Loucy (cell line): ENCODE data around the gene CCDC12.

Experiments used
- H2AFZ ChIP-seq: fragments of 200-600 bp; sonication (generic); 2 replicates; pipeline ENCODE4 v1.6.0; 2016; ENCODE audit warnings: antibody characterized with exemption, mild to moderate bottlenecking, low read length, moderate library complexity
- H3F3A ChIP-seq: fragments of 200-600 bp; 2 replicates; pipeline ENCODE4 v1.6.0; 2016; ENCODE audit warnings: antibody characterized with exemption, low read depth, mild to moderate bottlenecking
- H3K27me3 ChIP-seq: fragments of 200-600 bp; sonication (generic); 2 replicates; pipeline ENCODE4 v1.6.1; 2014; ENCODE audit warnings: low read length, mild to moderate bottlenecking; ENCODE audit not compliant: insufficient read depth, poor library complexity, severe bottlenecking
- H3K36me3 ChIP-seq: fragments of 200-600 bp; sonication (generic); 2 replicates; pipeline ENCODE4 v1.6.1; 2016; ENCODE audit warnings: low read length; ENCODE audit not compliant: insufficient read depth
- H3K4me1 ChIP-seq: fragments of 200-600 bp; sonication (generic); 2 replicates; pipeline ENCODE4 v1.5.1; 2014; ENCODE audit warnings: low read length, mild to moderate bottlenecking; ENCODE audit not compliant: insufficient read depth, poor library complexity, severe bottlenecking
- H3K4me2 ChIP-seq: fragments of 200-600 bp; sonication (generic); 2 replicates; pipeline ENCODE4 v1.6.0; 2014; ENCODE audit warnings: antibody characterized with exemption, low read length, low read depth, mild to moderate bottlenecking; ENCODE audit not compliant: poor library complexity, severe bottlenecking
- H3K4me3 ChIP-seq: fragments of 200-600 bp; sonication (generic); 2 replicates; pipeline ENCODE4 v1.5.1; 2014; ENCODE audit warnings: low read length, mild to moderate bottlenecking, mixed read lengths; ENCODE audit not compliant: poor library complexity, severe bottlenecking
- H3K79me2 ChIP-seq: fragments of 200-600 bp; sonication (generic); 2 replicates; pipeline ENCODE4 v1.6.1; 2014; ENCODE audit warnings: low read length; ENCODE audit not compliant: insufficient read depth
- H3K9ac ChIP-seq: fragments of 200-600 bp; sonication (generic); 2 replicates; pipeline ENCODE4 v1.6.0; 2014; ENCODE audit warnings: mild to moderate bottlenecking, low read depth, low read length, moderate library complexity; ENCODE audit not compliant: poor library complexity, severe bottlenecking
- H3K9me2 ChIP-seq: fragments of 200-600 bp; sonication (generic); replicated peaks from 2 replicates; pipeline ENCODE4 v1.6.1; 2016; ENCODE audit warnings: low read depth, low read length, mixed read lengths
- H3K9me3 ChIP-seq: fragments of 200-600 bp; sonication (generic); 2 replicates; pipeline ENCODE4 v1.6.1; 2014; ENCODE audit warnings: mild to moderate bottlenecking, antibody characterized with exemption, low read length, low read depth; ENCODE audit not compliant: insufficient read depth
- H4K20me1 ChIP-seq: fragments of 200-600 bp; sonication (generic); 2 replicates; pipeline ENCODE4 v1.6.0; 2014; ENCODE audit warnings: antibody characterized with exemption, low read length, mild to moderate bottlenecking; ENCODE audit not compliant: insufficient read depth, poor library complexity, severe bottlenecking
- CTCF ChIP-seq: fragments of 200-600 bp; sonication (generic); conservative IDR thresholded peaks from 2 replicates; pipeline ENCODE4 v1.5.1; 2014; ENCODE audit warnings: mild to moderate bottlenecking, antibody characterized with exemption, low read length
- EZH2phosphoT487 ChIP-seq: fragments of 200-600 bp; IDR thresholded peaks from 2 replicates; pipeline ENCODE4 v1.6.1; 2018; ENCODE audit warnings: antibody characterized with exemption, mild to moderate bottlenecking, moderate library complexity, borderline replicate concordance

CCDC12 gene

DNA sequence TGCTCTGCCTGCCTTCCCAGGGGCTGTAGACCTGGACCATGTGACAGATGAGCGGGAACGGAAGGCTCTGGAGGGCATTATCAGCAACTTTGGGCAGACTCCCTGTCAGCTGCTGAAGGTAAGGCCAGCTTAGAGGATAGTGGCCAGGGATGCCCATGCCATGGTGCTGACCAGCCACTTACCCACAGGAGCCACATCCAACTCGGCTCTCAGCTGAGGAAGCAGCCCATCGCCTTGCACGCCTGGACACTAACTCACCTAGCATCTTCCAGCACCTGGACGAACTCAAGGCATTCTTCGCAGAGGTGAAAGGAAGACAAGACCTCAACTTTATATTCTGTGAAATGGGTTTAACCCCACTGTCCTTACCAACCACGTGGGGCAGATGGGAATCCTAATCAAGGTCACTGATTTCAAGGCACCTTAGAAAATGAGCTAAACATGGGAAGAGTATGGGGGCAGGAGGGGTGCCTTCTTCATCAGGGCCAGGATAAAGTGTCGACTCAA, 29.7 kb upstream of the CCDC12 start:
- no peak overlapping the region for H2AFZ ChIP-seq
- no peaks in the 10 kb centered on the region for H3K9me3 ChIP-seq
- no peaks in the 10 kb centered on the region for H3K4me1 ChIP-seq
- H3K9me2 ChIP-seq = no peaks in the 10 kb centered on the region
- H3K4me2 ChIP-seq = no peak overlapping the region
- H3K79me2 ChIP-seq = no peaks in the 10 kb centered on the region
- H3F3A ChIP-seq = no peaks in the 10 kb centered on the region
- H4K20me1 ChIP-seq = no peaks in the 10 kb centered on the region
- no peak for TF ChIP-seq EZH2phosphoT487
- no peak for TF ChIP-seq CTCF
- no peaks in the 10 kb centered on the region for H3K27me3 ChIP-seq
- H3K4me3 ChIP-seq = no peak overlapping the region
- no peak overlapping the region for H3K9ac ChIP-seq
- peaks cover 76% of the 10 kb centered on the region; the same call in 1 of the 2 replicates for H3K36me3 ChIP-seq

- Histone ChIP-seq H3K9me2 (no peaks in the 10 kb centered on the region), H3K79me2 (no peaks in the 10 kb centered on the region), H3K4me3 (no peak overlapping the region), H3K36me3 (peaks cover 82% of the 10 kb centered on the region; the same call in 1 of the 2 replicates), H3K27me3 (no peaks in the 10 kb centered on the region), H3K4me1 (no peaks in the 10 kb centered on the region), H3K9me3 (no peaks in the 10 kb centered on the region), H3K4me2 (no peak overlapping the region), H2AFZ (no peak overlapping the region), H3F3A (no peaks in the 10 kb centered on the region), H4K20me1 (no peaks in the 10 kb centered on the region), H3K9ac (no peak overlapping the region)
- no peak for TF ChIP-seq EZH2phosphoT487
- TF ChIP-seq CTCF = no peak
Observed at GRCh38 chr3:47005212-47006144, 28.9 kb upstream of the CCDC12 start.

DNA sequence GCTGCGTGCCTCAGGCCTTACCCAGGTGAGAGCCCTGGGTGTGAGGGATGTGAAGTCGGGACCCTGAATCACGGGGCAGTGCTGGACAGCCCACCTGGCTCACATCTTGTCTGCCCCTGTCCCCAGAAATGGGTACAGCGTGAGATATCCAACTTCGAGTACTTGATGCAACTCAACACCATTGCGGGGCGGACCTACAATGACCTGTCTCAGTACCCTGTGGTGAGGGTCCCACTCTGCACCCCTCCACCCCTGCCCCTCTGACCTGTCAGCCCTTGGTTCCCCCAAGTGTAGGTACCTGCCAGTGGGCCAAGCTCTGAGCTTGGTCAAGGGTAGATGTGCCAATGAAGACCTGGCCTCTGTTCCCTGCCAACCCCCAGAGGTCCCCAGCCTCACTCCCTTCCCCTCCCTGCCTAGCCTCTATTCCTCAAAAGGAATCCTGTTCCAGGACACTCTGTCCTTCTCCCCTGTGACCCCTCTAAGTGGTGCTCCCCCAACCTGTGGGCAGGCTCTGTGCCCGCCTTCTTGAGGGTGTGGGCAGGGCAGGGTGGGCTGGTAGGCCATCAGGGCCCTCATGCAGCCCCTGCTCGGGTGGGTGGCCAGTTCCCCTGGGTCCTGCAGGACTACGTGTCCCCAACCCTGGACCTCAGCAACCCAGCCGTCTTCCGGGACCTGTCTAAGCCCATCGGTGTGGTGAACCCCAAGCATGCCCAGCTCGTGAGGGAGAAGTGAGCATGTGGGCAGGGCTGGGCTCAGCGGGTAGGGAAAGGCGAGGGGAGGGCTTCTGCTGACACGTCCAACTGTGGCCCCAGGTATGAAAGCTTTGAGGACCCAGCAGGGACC, 28.0 kb upstream of the CCDC12 start:
- Histone ChIP-seq H3K4me3 (no peak overlapping the region), H3K9me2 (no peaks in the 10 kb centered on the region), H3K27me3 (no peaks in the 10 kb centered on the region), H3K9ac (no peak overlapping the region), H3K36me3 (peaks cover 85% of the 10 kb centered on the region; the same call in 1 of the 2 replicates), H2AFZ (no peak overlapping the region), H3K4me1 (no peaks in the 10 kb centered on the region), H4K20me1 (no peaks in the 10 kb centered on the region), H3K79me2 (no peaks in the 10 kb centered on the region), H3F3A (no peaks in the 10 kb centered on the region), H3K4me2 (no peak overlapping the region), H3K9me3 (no peaks in the 10 kb centered on the region)
- TF ChIP-seq CTCF (no peak), EZH2phosphoT487 (no peak)
